Measurements from ENCODE around the gene SPI1.
"Not testable (repeated sequence)": the region's sequence is repeated elsewhere in the genome, so short reads cannot be mapped to it uniquely, and the experiment has no call there.

The SPI1 gene

GRCh38 chr11:47316501-47316900 is 61.8 kb downstream of the SPI1 start:
- DNase-seq: not testable (repeated sequence)

GRCh38 chr11:47314992-47315391 is 63.4 kb downstream of the SPI1 start:
- DNase-seq: no peak

GRCh38 chr11:47308050-47308823 is 70.1 kb downstream of the SPI1 start:
- no peak for DNase-seq

- no peak for DNase-seq
These were observed 71.9 kb downstream of the SPI1 start for GRCh38 chr11:47306484-47306844.

GRCh38 chr11:47305734-47306483 is 72.4 kb downstream of the SPI1 start:
- no peak for DNase-seq
